Natural killer cell (primary cell): ENCODE measurements around the gene TRMT1. TPM values are rescaled to one million over a fixed set of nuclear protein-coding genes. Genes with fewer than 3 reads are reported as not detected.

Experiments used
- ATAC-seq, 3 donors: fragments of 150-1000 bp in 2 of 3; fragments of 200-7000 bp in 1 of 3; cut with Tn5 transposase; 1 replicate in 1 of 3; 2 replicates in 2 of 3; pipeline ENCODE4 v1.10.0; 2021; ENCODE audit warnings: mild to moderate bottlenecking in 2 of 3, moderate library complexity in 2 of 3
- DNase-seq, 2 donors: peaks; one replicate each; pipeline versions ENCODE4 v3.0.0 to v3.0.0-alpha.2; 2013 to 2021; ENCODE audit warnings: mixed read lengths in 1 of 2
- H3K27ac ChIP-seq: one replicate; pipeline ENCODE4 v1.5.1; 2013; ENCODE audit warnings: mild to moderate bottlenecking, low read length
- H3K27me3 ChIP-seq: one replicate; pipeline ENCODE4 v1.6.1; 2013; ENCODE audit warnings: low read length; ENCODE audit not compliant: control insufficient read depth, insufficient read depth
- H3K36me3 ChIP-seq: one replicate; pipeline ENCODE4 v1.6.1; 2013; ENCODE audit warnings: low read length; ENCODE audit not compliant: control insufficient read depth, insufficient read depth
- H3K4me1 ChIP-seq: one replicate; pipeline ENCODE4 v1.6.1; 2013; ENCODE audit warnings: low read length; ENCODE audit not compliant: control insufficient read depth, insufficient read depth
- H3K4me3 ChIP-seq: one replicate; pipeline ENCODE4 v1.5.1; 2013; ENCODE audit warnings: low read length
- H3K9me3 ChIP-seq: one replicate; pipeline ENCODE4 v1.6.1; 2013; ENCODE audit warnings: low read length; ENCODE audit not compliant: control insufficient read depth, insufficient read depth
- H3K27ac Mint-ChIP-seq, 2 donors: one replicate each; pipeline ENCODE4 v1.8.0; 2022; ENCODE audit warnings: mild to moderate bottlenecking in 2 of 2, mixed read lengths in 2 of 2, moderate library complexity in 1 of 2
- H3K27me3 Mint-ChIP-seq, 2 donors: one replicate each; pipeline ENCODE4 v1.8.0; 2022; ENCODE audit warnings: low read depth in 2 of 2, mixed read lengths in 2 of 2
- H3K36me3 Mint-ChIP-seq: one replicate; pipeline ENCODE4 v1.8.0; 2022; ENCODE audit warnings: mixed read lengths
- H3K4me1 Mint-ChIP-seq, 2 donors: one replicate each; pipeline ENCODE4 v1.8.0; 2022; ENCODE audit warnings: mixed read lengths in 2 of 2
- H3K4me3 Mint-ChIP-seq: one replicate; pipeline ENCODE4 v1.8.0; 2022; ENCODE audit warnings: mild to moderate bottlenecking, moderate library complexity, mixed read lengths
- H3K9me3 Mint-ChIP-seq, 2 donors: one replicate each; pipeline ENCODE4 v1.8.0; 2022; ENCODE audit warnings: mixed read lengths in 2 of 2
- CTCF ChIP-seq: fragments of 200-600 bp; IDR thresholded peaks from one replicate; pipeline ENCODE4 v1.8.0; 2022; ENCODE audit warnings: antibody characterized with exemption
- WGBS: methylation state at CpG from one replicate; pipeline ENCODE4 v1.1.7; 2013; ENCODE audit warnings: missing lambda C conversion rate; ENCODE audit not compliant: insufficient coverage; 5-methylcytosine and 5-hydroxymethylcytosine counted together
- intact Hi-C: fragments of 100-400 bp; cut with micrococcal nuclease; formaldehyde crosslinking; loops from one replicate; pipeline ENCODE4 v1.14.2; 2022
- total RNA-seq, 4 donors: library from RNA; stranded (reverse); fragments of 120-200 nt in 1 of 4; gene quantifications; one replicate each; pipeline versions ENCODE4 v1.2.3 to v1.2.4, GENCODE V29; 2013 to 2022

The TRMT1 gene
- total RNA-seq, 3 donors from 2014 or later (not counting 1 experiment from before 2014, with no cell fraction given): 33.8 to 48.5 (median 42.2) TPM

- H3K4me1 ChIP-seq: peaks cover 69% of the 10 kb centered on the region
- H3K4me3 ChIP-seq: peak overlapping the region; percentile 22
- Mint-ChIP-seq H3K4me1 (peaks cover 25 to 37% of the 10 kb centered on the region in 2 donors), H3K4me3 (no peak overlapping the region), H3K9me3 (peaks cover 3% of the 10 kb centered on the region in 2 donors), H3K27ac (peak overlapping the region in 1 of 2 donors; percentile 58), H3K27me3 (peaks cover 8 to 23% of the 10 kb centered on the region in 2 donors), H3K36me3 (no peaks in the 10 kb centered on the region)
- ATAC-seq (no peak), DNase-seq (peak in 1 of 2 donors; percentile 39)
- peak overlapping the region; percentile 28 for H3K27ac ChIP-seq
- no peaks in the 10 kb centered on the region for H3K36me3 ChIP-seq
- no peak for TF ChIP-seq CTCF
- H3K9me3 ChIP-seq: no peaks in the 10 kb centered on the region
- peaks cover 36% of the 10 kb centered on the region for H3K27me3 ChIP-seq
- intact Hi-C loops: no loop called here
- 3% methylated on average over 44 of the region's 44 CpGs for WGBS
Measured at GRCh38 chr19:13095934-13096927, 20.3 kb downstream of the TRMT1 start.

- no peaks in the 10 kb centered on the region for H3K9me3 ChIP-seq
- intact Hi-C loops: no loop called here
- H3K27ac ChIP-seq: peak overlapping the region; percentile 15
- no peaks in the 10 kb centered on the region for H3K36me3 ChIP-seq
- no peak for TF ChIP-seq CTCF
- H3K4me1 ChIP-seq: peaks cover 60% of the 10 kb centered on the region
- H3K27ac Mint-ChIP-seq: no peak overlapping the region
- H3K36me3 Mint-ChIP-seq: no peaks in the 10 kb centered on the region
- no peak overlapping the region for H3K4me3 Mint-ChIP-seq
- peaks cover 23 to 36% of the 10 kb centered on the region in 2 donors for H3K4me1 Mint-ChIP-seq
- WGBS: 7% methylated on average over 25 of the region's 25 CpGs
- peaks cover 8 to 23% of the 10 kb centered on the region in 2 donors for H3K27me3 Mint-ChIP-seq
- peak overlapping the region; percentile 22 for H3K4me3 ChIP-seq
- DNase-seq (peak in 1 of 2 donors; percentile 55), ATAC-seq (no peak)
- H3K9me3 Mint-ChIP-seq: peaks cover 3% of the 10 kb centered on the region in 2 donors
- H3K27me3 ChIP-seq: peaks cover 36% of the 10 kb centered on the region
Measured at GRCh38 chr19:13095393-13095784, 21.2 kb downstream of the TRMT1 start.

GRCh38 chr19:13094771-13095392, 21.7 kb downstream of the TRMT1 start:
- Mint-ChIP-seq H3K27me3 (peaks cover 8 to 23% of the 10 kb centered on the region in 2 donors), H3K9me3 (peaks cover 0 to under 1% of the 10 kb centered on the region in 2 donors), H3K27ac (no peak overlapping the region), H3K4me1 (peaks cover 18 to 31% of the 10 kb centered on the region in 2 donors), H3K36me3 (no peaks in the 10 kb centered on the region), H3K4me3 (no peak overlapping the region)
- intact Hi-C loops: no loop called here
- Histone ChIP-seq H3K36me3 (no peaks in the 10 kb centered on the region), H3K4me1 (peaks cover 55% of the 10 kb centered on the region), H3K4me3 (peak overlapping the region; percentile 22), H3K27me3 (peaks cover 36% of the 10 kb centered on the region), H3K9me3 (no peaks in the 10 kb centered on the region), H3K27ac (peak overlapping the region; percentile 15)
- ATAC-seq (no peak), DNase-seq (peak in 1 of 2 donors; percentile 33)
- no peak for TF ChIP-seq CTCF
- 23% methylated on average over 14 of the region's 16 CpGs for WGBS
